Loucy (cell line): ENCODE data around the gene PGLYRP1.

Source experiments
- H2AFZ ChIP-seq: fragments of 200-600 bp; sonication (generic); 2 replicates; pipeline ENCODE4 v1.6.0; 2016; ENCODE audit warnings: antibody characterized with exemption, mild to moderate bottlenecking, low read length, moderate library complexity
- H3F3A ChIP-seq: fragments of 200-600 bp; 2 replicates; pipeline ENCODE4 v1.6.0; 2016; ENCODE audit warnings: antibody characterized with exemption, low read depth, mild to moderate bottlenecking
- H3K27me3 ChIP-seq: fragments of 200-600 bp; sonication (generic); 2 replicates; pipeline ENCODE4 v1.6.1; 2014; ENCODE audit warnings: low read length, mild to moderate bottlenecking; ENCODE audit not compliant: insufficient read depth, poor library complexity, severe bottlenecking
- H3K36me3 ChIP-seq: fragments of 200-600 bp; sonication (generic); 2 replicates; pipeline ENCODE4 v1.6.1; 2016; ENCODE audit warnings: low read length; ENCODE audit not compliant: insufficient read depth
- H3K4me1 ChIP-seq: fragments of 200-600 bp; sonication (generic); 2 replicates; pipeline ENCODE4 v1.5.1; 2014; ENCODE audit warnings: low read length, mild to moderate bottlenecking; ENCODE audit not compliant: insufficient read depth, poor library complexity, severe bottlenecking
- H3K4me2 ChIP-seq: fragments of 200-600 bp; sonication (generic); 2 replicates; pipeline ENCODE4 v1.6.0; 2014; ENCODE audit warnings: antibody characterized with exemption, low read length, low read depth, mild to moderate bottlenecking; ENCODE audit not compliant: poor library complexity, severe bottlenecking
- H3K4me3 ChIP-seq: fragments of 200-600 bp; sonication (generic); 2 replicates; pipeline ENCODE4 v1.5.1; 2014; ENCODE audit warnings: low read length, mild to moderate bottlenecking, mixed read lengths; ENCODE audit not compliant: poor library complexity, severe bottlenecking
- H3K79me2 ChIP-seq: fragments of 200-600 bp; sonication (generic); 2 replicates; pipeline ENCODE4 v1.6.1; 2014; ENCODE audit warnings: low read length; ENCODE audit not compliant: insufficient read depth
- H3K9ac ChIP-seq: fragments of 200-600 bp; sonication (generic); 2 replicates; pipeline ENCODE4 v1.6.0; 2014; ENCODE audit warnings: mild to moderate bottlenecking, low read depth, low read length, moderate library complexity; ENCODE audit not compliant: poor library complexity, severe bottlenecking
- H3K9me2 ChIP-seq: fragments of 200-600 bp; sonication (generic); replicated peaks from 2 replicates; pipeline ENCODE4 v1.6.1; 2016; ENCODE audit warnings: low read depth, low read length, mixed read lengths
- H3K9me3 ChIP-seq: fragments of 200-600 bp; sonication (generic); 2 replicates; pipeline ENCODE4 v1.6.1; 2014; ENCODE audit warnings: mild to moderate bottlenecking, antibody characterized with exemption, low read length, low read depth; ENCODE audit not compliant: insufficient read depth
- H4K20me1 ChIP-seq: fragments of 200-600 bp; sonication (generic); 2 replicates; pipeline ENCODE4 v1.6.0; 2014; ENCODE audit warnings: antibody characterized with exemption, low read length, mild to moderate bottlenecking; ENCODE audit not compliant: insufficient read depth, poor library complexity, severe bottlenecking
- EZH2phosphoT487 ChIP-seq: fragments of 200-600 bp; IDR thresholded peaks from 2 replicates; pipeline ENCODE4 v1.6.1; 2018; ENCODE audit warnings: antibody characterized with exemption, mild to moderate bottlenecking, moderate library complexity, borderline replicate concordance
- TF ChIP-seq, protein P1 (sequence below): fragments of 200-600 bp; sonication (generic); conservative IDR thresholded peaks from 2 replicates; pipeline ENCODE4 v1.5.1; 2014; ENCODE audit warnings: mild to moderate bottlenecking, antibody characterized with exemption, low read length

The PGLYRP1 gene

DNA sequence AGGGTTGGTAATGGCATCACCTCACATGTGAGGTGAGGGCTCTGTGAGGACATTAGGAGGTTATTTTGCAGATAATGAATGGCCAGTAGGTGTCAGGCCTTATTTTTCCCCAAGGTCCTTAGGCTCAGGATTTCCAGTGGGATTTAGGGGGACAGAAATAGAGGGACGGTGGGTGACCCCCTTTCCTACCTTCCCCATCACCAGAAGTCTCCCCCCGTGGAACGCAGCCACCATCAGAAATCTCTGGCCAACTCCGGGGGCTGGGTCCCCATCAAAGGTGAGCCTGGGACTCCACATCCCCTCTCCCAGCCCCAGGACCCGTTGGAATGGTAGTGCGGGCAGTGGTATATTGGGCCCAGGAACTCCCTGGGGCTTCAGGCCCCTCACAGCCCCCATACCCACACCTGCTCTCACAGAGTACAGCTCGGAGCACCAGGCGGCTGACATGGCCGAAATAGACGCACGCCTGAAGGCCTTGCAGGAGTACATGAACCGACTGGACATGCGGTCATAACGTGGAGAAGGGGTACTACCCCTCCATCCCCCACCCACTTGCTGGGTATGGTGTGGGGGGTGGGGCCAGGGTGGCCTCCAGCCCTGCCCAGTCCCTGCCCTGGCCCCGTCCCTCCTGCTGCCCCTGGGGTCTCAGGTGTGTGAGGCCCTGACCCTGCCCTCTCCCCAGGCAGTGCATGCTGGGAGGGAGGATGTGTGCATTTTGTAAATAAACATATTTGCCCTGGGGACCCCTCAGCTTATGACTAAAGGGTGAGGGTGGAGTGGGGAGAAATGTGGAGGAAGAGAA lies 4.8 kb downstream of the PGLYRP1 start:
- H3K4me2 ChIP-seq = no peak overlapping the region
- H3K9ac ChIP-seq = no peak overlapping the region
- H3K36me3 ChIP-seq = peaks cover 5% of the 10 kb centered on the region; the same call in 1 of the 2 replicates
- H3K9me2 ChIP-seq = no peaks in the 10 kb centered on the region
- H4K20me1 ChIP-seq = no peaks in the 10 kb centered on the region
- no peaks in the 10 kb centered on the region for H3K27me3 ChIP-seq
- H3K4me1 ChIP-seq = no peaks in the 10 kb centered on the region
- TF ChIP-seq, protein P1, sequence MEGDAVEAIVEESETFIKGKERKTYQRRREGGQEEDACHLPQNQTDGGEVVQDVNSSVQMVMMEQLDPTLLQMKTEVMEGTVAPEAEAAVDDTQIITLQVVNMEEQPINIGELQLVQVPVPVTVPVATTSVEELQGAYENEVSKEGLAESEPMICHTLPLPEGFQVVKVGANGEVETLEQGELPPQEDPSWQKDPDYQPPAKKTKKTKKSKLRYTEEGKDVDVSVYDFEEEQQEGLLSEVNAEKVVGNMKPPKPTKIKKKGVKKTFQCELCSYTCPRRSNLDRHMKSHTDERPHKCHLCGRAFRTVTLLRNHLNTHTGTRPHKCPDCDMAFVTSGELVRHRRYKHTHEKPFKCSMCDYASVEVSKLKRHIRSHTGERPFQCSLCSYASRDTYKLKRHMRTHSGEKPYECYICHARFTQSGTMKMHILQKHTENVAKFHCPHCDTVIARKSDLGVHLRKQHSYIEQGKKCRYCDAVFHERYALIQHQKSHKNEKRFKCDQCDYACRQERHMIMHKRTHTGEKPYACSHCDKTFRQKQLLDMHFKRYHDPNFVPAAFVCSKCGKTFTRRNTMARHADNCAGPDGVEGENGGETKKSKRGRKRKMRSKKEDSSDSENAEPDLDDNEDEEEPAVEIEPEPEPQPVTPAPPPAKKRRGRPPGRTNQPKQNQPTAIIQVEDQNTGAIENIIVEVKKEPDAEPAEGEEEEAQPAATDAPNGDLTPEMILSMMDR = no peak
- TF ChIP-seq EZH2phosphoT487 = no peak
- H3K9me3 ChIP-seq = no peaks in the 10 kb centered on the region
- H3F3A ChIP-seq = no peaks in the 10 kb centered on the region
- no peaks in the 10 kb centered on the region for H3K79me2 ChIP-seq
- no peak overlapping the region for H3K4me3 ChIP-seq
- H2AFZ ChIP-seq = no peak overlapping the region

DNA sequence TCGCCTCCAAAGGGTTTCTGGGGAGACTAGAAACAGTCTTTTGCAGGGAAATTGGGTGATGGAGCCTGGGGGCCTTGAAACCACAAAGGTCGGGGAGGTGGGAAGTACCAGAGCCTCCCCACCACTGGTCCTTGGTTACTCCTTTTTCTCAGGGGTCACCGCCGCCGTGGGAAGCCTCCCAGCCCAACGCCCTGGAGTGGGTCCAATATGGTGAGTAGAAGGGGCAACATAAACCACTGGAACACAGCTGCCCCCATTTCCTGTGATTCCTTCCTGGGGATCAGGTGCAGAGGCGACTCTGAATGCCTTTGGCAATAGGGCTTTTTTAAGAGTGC lies 5.8 kb downstream of the PGLYRP1 start:
- Histone ChIP-seq H3K9me2 (no peaks in the 10 kb centered on the region), H2AFZ (no peak overlapping the region), H3K4me3 (no peak overlapping the region), H3K27me3 (no peaks in the 10 kb centered on the region), H3F3A (no peaks in the 10 kb centered on the region), H3K36me3 (peaks cover 5% of the 10 kb centered on the region; the same call in 1 of the 2 replicates), H3K9me3 (no peaks in the 10 kb centered on the region), H4K20me1 (no peaks in the 10 kb centered on the region), H3K79me2 (no peaks in the 10 kb centered on the region), H3K4me2 (no peak overlapping the region), H3K9ac (no peak overlapping the region), H3K4me1 (no peaks in the 10 kb centered on the region)
- TF ChIP-seq, protein P1 = peak; percentile 29
- no peak for TF ChIP-seq EZH2phosphoT487

DNA sequence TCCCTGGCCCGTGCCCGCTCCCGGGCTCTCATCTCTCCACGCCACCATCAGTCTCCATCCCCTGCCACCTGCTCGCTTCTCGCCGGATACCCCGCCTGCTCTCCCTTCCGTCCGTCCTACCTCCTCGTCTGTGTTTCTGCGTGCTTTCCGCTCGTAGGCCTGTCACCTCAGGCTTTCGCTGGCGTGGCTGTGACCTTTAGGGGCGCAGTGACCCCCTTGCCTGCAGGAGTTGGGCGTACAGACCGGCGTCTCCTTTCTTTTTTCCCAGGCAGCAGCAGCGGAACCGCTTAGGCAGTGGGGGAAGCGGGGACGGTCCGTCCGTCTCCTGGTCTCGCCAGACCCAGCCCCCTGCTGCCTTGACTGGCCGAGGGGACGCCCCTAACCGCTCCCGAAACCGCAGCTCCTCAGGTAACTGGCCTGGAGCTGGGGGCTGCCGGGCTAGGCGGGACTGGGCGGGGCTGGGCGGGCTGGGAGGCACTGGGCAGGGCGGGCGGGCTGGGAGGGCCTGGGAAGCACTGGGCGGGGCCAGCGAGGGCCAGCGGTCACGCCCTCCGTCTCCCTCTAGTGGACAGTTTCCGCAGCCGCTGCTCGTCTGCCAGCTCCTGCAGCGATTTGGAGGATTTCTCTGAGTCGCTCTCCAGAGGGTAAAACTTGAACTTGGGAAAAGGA lies 6.3 kb downstream of the PGLYRP1 start:
- peaks cover 5% of the 10 kb centered on the region; the same call in 1 of the 2 replicates for H3K36me3 ChIP-seq
- H3K4me3 ChIP-seq = no peak overlapping the region
- H3K79me2 ChIP-seq = no peaks in the 10 kb centered on the region
- no peaks in the 10 kb centered on the region for H3F3A ChIP-seq
- no peaks in the 10 kb centered on the region for H3K27me3 ChIP-seq
- no peaks in the 10 kb centered on the region for H3K9me3 ChIP-seq
- no peaks in the 10 kb centered on the region for H3K9me2 ChIP-seq
- no peak overlapping the region for H2AFZ ChIP-seq
- no peaks in the 10 kb centered on the region for H3K4me1 ChIP-seq
- no peak overlapping the region for H3K9ac ChIP-seq
- peak overlapping the region; percentile 44 for H3K4me2 ChIP-seq
- TF ChIP-seq EZH2phosphoT487 = no peak
- TF ChIP-seq, protein P1 = peak; percentile 64
- no peaks in the 10 kb centered on the region for H4K20me1 ChIP-seq
